ENCODE data around the gene LIPA.

Gene LIPA

DNA sequence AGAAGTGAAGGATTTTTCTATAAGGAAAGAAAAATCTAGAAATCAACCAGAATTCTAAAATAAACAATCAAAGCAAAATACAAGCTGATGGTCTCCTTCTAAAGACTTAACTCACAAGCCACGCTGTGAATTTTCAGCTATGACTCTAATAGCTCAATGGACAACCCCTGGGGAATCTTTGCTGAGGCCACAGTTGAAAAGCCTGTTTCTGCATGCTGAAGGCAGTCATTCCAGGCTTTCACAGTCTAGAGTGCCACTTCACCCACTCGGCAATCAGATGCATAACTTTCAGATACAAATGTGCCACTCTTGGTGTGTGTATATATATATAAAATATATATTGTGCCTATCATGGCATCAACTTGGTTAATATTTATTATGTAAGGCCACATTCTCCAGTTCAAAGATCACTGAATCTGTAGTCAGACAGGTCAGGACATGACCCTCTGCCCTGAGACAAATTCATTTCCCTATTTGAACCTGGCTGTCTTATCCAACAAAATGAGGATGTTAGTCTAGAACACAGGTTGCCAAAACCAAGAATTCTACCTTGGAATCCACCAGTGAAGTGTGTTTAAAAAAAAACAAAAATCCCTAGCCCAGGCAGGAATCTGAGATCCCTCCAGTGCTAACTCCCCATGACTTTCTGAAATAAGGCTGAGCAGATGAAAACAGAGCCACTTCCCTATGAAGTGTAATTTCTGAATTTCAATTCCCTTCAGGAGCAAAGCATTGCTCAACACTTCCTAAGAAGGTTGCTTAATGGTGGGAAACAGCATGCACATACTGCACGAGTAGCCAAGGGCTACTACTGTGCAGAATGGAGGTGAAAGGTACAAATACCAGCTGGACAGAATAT is 9.9 kb downstream of the LIPA start:
- H3K4me3 ChIP-seq (ENCODE audit: insufficient read depth in 1 of 2, low read depth in 1 of 2, low read length in 2 of 2), result peak overlapping the region in 1 of 2 experiments; percentile 45
- H3K27ac ChIP-seq (ENCODE audit: low read length, poor library complexity, severe bottlenecking), result no peak overlapping the region
- H3K36me3 ChIP-seq (ENCODE audit: control insufficient read depth in 1 of 2, insufficient read depth in 2 of 2, low read depth in 1 of 2, low read length in 2 of 2), result peaks cover 7 to 56% of the 10 kb centered on the region in 2 experiments
- no peak overlapping the region for H2BK15ac ChIP-seq (ENCODE audit: low read depth, poor library complexity, severe bottlenecking)
- no peak overlapping the region for H2BK5ac ChIP-seq (ENCODE audit: low read depth, low read length, poor library complexity, severe bottlenecking)
- peak overlapping the region; percentile 60 for H3K9ac ChIP-seq (ENCODE audit: low read length)
- no peak overlapping the region for H2AK5ac ChIP-seq (ENCODE audit: low read length, severe bottlenecking)
- no peak overlapping the region for H4K91ac ChIP-seq (ENCODE audit: low read length)
- no peak overlapping the region for H3K14ac ChIP-seq (ENCODE audit: low read length in 2 of 2)
- no peaks in the 10 kb centered on the region for H3K27me3 ChIP-seq (ENCODE audit: control insufficient read depth in 1 of 2, insufficient read depth in 1 of 2, low read length in 2 of 2)
- no peak overlapping the region for H3K4ac ChIP-seq (ENCODE audit: low read depth in 1 of 2, low read length in 2 of 2)
- H2BK120ac ChIP-seq (ENCODE audit: low read depth, low read length), result no peak overlapping the region
- H2AFZ ChIP-seq (ENCODE audit: low read depth, low read length), result no peak overlapping the region
- H3K79me1 ChIP-seq (replicated peaks; ENCODE audit: low read length, poor library complexity, severe bottlenecking), result peaks cover 4% of the 10 kb centered on the region
- peak; percentile 42 for DNase-seq
- no peak overlapping the region for H3K4me2 ChIP-seq (ENCODE audit: low read length, poor library complexity, severe bottlenecking)
- H3K4me1 ChIP-seq (ENCODE audit: control insufficient read depth, insufficient read depth, low read depth, low read length), result no peaks in the 10 kb centered on the region
- no peak overlapping the region for H3K23ac ChIP-seq (ENCODE audit: low read length in 2 of 2)
- H4K8ac ChIP-seq (ENCODE audit: low read length), result no peak overlapping the region
- no peak overlapping the region for H2BK12ac ChIP-seq (ENCODE audit: low read length in 2 of 2)
- no peak overlapping the region for H3K18ac ChIP-seq (ENCODE audit: low read depth in 1 of 2, low read length in 2 of 2)
- WGBS, result 90% methylated on average over 2 of the region's 3 CpGs
- H3K9me3 ChIP-seq (ENCODE audit: control insufficient read depth, low read length), result no peaks in the 10 kb centered on the region

DNA sequence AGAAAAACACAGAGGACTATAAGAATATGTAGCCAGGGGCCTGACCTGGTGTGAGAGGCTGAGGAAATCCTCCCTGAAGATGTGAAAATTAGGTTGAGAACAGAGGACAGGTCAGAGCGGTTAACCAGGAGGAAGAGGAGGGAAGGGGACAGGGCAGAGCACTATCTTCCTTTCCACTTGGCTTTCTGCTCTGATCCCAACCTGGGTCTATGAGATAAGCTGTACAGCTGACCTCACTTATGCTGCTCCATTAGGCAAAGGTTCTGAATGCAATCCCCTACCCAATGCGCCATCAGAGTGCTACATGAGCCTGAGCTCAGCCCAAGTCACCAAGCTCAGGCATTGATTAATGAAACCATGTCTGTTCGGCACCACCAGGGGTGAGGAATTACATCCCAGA is 10.5 kb downstream of the LIPA start:
- H4K91ac ChIP-seq (ENCODE audit: low read length), result no peak overlapping the region
- H3K18ac ChIP-seq (ENCODE audit: low read depth in 1 of 2, low read length in 2 of 2), result no peak overlapping the region
- no peak overlapping the region for H3K27ac ChIP-seq (ENCODE audit: low read length, poor library complexity, severe bottlenecking)
- no peak for DNase-seq
- H4K8ac ChIP-seq (ENCODE audit: low read length), result no peak overlapping the region
- H2BK5ac ChIP-seq (ENCODE audit: low read depth, low read length, poor library complexity, severe bottlenecking), result no peak overlapping the region
- H3K4me1 ChIP-seq (ENCODE audit: control insufficient read depth, insufficient read depth, low read depth, low read length), result no peaks in the 10 kb centered on the region
- H3K23ac ChIP-seq (ENCODE audit: low read length in 2 of 2), result no peak overlapping the region
- no peak overlapping the region for H2AFZ ChIP-seq (ENCODE audit: low read depth, low read length)
- no peaks in the 10 kb centered on the region for H3K9me3 ChIP-seq (ENCODE audit: control insufficient read depth, low read length)
- H3K4me3 ChIP-seq (ENCODE audit: insufficient read depth in 1 of 2, low read depth in 1 of 2, low read length in 2 of 2), result no peak overlapping the region
- H3K27me3 ChIP-seq (ENCODE audit: control insufficient read depth in 1 of 2, insufficient read depth in 1 of 2, low read length in 2 of 2), result no peaks in the 10 kb centered on the region
- H2BK12ac ChIP-seq (ENCODE audit: low read length in 2 of 2), result no peak overlapping the region
- 97% methylated on average over 3 of the region's 3 CpGs for WGBS
- H2BK120ac ChIP-seq (ENCODE audit: low read depth, low read length), result no peak overlapping the region
- no peak overlapping the region for H2AK5ac ChIP-seq (ENCODE audit: low read length, severe bottlenecking)
- H3K9ac ChIP-seq (ENCODE audit: low read length), result no peak overlapping the region
- H3K14ac ChIP-seq (ENCODE audit: low read length in 2 of 2), result no peak overlapping the region
- no peak overlapping the region for H3K4me2 ChIP-seq (ENCODE audit: low read length, poor library complexity, severe bottlenecking)
- H3K4ac ChIP-seq (ENCODE audit: low read depth in 1 of 2, low read length in 2 of 2), result no peak overlapping the region
- peaks cover 4% of the 10 kb centered on the region for H3K79me1 ChIP-seq (replicated peaks; ENCODE audit: low read length, poor library complexity, severe bottlenecking)
- no peak overlapping the region for H2BK15ac ChIP-seq (ENCODE audit: low read depth, poor library complexity, severe bottlenecking)
- peaks cover 7 to 53% of the 10 kb centered on the region in 2 experiments for H3K36me3 ChIP-seq (ENCODE audit: control insufficient read depth in 1 of 2, insufficient read depth in 2 of 2, low read depth in 1 of 2, low read length in 2 of 2)

DNA sequence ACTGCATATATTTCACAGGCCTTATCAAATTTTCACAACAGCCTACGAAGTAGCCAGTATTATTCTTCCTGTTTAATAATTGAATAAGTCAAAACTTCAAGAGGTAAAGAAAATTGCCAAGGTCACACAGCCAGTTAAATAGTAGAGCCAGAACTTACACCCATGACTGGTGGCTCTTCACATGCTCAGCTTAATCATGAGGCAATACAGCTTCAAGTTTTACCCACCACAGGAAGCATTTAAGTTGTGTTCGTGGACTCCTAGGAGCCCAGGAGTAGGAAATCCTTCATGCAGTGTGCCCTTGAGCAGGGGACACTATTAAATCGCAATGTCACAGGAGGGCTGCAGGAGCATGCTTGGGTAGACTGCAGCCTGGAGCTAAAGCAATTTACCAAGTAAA is 11.1 kb downstream of the LIPA start:
- Histone ChIP-seq H2AFZ (ENCODE audit: low read depth, low read length) (peak overlapping the region; percentile 20), H2BK5ac (ENCODE audit: low read depth, low read length, poor library complexity, severe bottlenecking) (no peak overlapping the region), H3K4me3 (ENCODE audit: insufficient read depth in 1 of 2, low read depth in 1 of 2, low read length in 2 of 2) (no peak overlapping the region), H3K79me1 (replicated peaks; ENCODE audit: low read length, poor library complexity, severe bottlenecking) (peaks cover 4% of the 10 kb centered on the region), H3K36me3 (ENCODE audit: control insufficient read depth in 1 of 2, insufficient read depth in 2 of 2, low read depth in 1 of 2, low read length in 2 of 2) (peaks cover 7 to 49% of the 10 kb centered on the region in 2 experiments), H3K23ac (ENCODE audit: low read length in 2 of 2) (no peak overlapping the region), H3K14ac (ENCODE audit: low read length in 2 of 2) (no peak overlapping the region), H3K9me3 (ENCODE audit: control insufficient read depth, low read length) (no peaks in the 10 kb centered on the region), H4K91ac (ENCODE audit: low read length) (no peak overlapping the region), H2BK120ac (ENCODE audit: low read depth, low read length) (no peak overlapping the region), H3K4ac (ENCODE audit: low read depth in 1 of 2, low read length in 2 of 2) (no peak overlapping the region), H3K27ac (ENCODE audit: low read length, poor library complexity, severe bottlenecking) (no peak overlapping the region), H3K18ac (ENCODE audit: low read depth in 1 of 2, low read length in 2 of 2) (no peak overlapping the region), H2AK5ac (ENCODE audit: low read length, severe bottlenecking) (no peak overlapping the region), H3K4me1 (ENCODE audit: control insufficient read depth, insufficient read depth, low read depth, low read length) (no peaks in the 10 kb centered on the region), H2BK15ac (ENCODE audit: low read depth, poor library complexity, severe bottlenecking) (no peak overlapping the region), H3K4me2 (ENCODE audit: low read length, poor library complexity, severe bottlenecking) (no peak overlapping the region), H3K9ac (ENCODE audit: low read length) (no peak overlapping the region), H4K8ac (ENCODE audit: low read length) (no peak overlapping the region), H3K27me3 (ENCODE audit: control insufficient read depth in 1 of 2, insufficient read depth in 1 of 2, low read length in 2 of 2) (no peaks in the 10 kb centered on the region), H2BK12ac (ENCODE audit: low read length in 2 of 2) (peak overlapping the region in 1 of 2 experiments; percentile 23)
- no peak for DNase-seq
- 63% methylated on average over 2 of the region's 3 CpGs for WGBS

DNA sequence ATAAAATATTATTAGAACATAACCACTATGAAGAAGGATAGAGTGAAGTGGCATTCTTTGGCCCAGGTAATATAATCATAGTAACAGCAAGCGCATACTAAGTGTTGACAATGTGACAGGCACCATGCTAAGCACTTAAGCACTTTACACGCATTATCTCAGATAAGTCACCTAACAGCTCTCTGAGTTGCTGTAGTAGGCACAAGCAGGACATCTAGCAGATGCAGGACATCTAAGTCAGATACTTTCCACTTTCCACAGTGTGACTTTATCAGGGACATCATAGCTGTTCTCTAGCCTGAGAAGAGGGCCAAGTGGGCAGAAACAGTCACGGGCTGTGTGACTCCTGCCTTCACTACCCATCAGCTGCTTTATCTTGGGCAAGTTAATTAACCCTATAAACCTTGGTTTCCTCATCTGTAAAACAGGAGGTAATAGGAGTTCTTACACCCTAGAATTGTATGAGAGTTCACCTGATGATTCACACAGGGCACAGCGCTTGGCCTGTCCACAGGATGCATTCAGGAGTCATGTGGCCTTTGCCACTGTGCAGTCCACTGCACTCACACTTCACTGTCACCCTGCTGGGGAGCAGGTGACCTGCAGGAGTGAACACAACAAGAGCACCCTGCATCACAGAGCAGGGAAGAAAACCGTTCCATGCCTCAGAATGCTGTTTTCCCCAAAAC is 12.5 kb downstream of the LIPA start:
- H3K14ac ChIP-seq (ENCODE audit: low read length in 2 of 2), result no peak overlapping the region
- H2BK12ac ChIP-seq (ENCODE audit: low read length in 2 of 2), result no peak overlapping the region
- H3K9me3 ChIP-seq (ENCODE audit: control insufficient read depth, low read length), result no peaks in the 10 kb centered on the region
- no peak overlapping the region for H2AK5ac ChIP-seq (ENCODE audit: low read length, severe bottlenecking)
- H3K4ac ChIP-seq (ENCODE audit: low read depth in 1 of 2, low read length in 2 of 2), result no peak overlapping the region
- H3K27me3 ChIP-seq (ENCODE audit: control insufficient read depth in 1 of 2, insufficient read depth in 1 of 2, low read length in 2 of 2), result no peaks in the 10 kb centered on the region
- H3K36me3 ChIP-seq (ENCODE audit: control insufficient read depth in 1 of 2, insufficient read depth in 2 of 2, low read depth in 1 of 2, low read length in 2 of 2), result peaks cover 10 to 51% of the 10 kb centered on the region in 2 experiments
- no peak for DNase-seq
- no peak overlapping the region for H2AFZ ChIP-seq (ENCODE audit: low read depth, low read length)
- H2BK5ac ChIP-seq (ENCODE audit: low read depth, low read length, poor library complexity, severe bottlenecking), result no peak overlapping the region
- H3K79me1 ChIP-seq (replicated peaks; ENCODE audit: low read length, poor library complexity, severe bottlenecking), result peaks cover 4% of the 10 kb centered on the region
- H3K4me2 ChIP-seq (ENCODE audit: low read length, poor library complexity, severe bottlenecking), result no peak overlapping the region
- H3K23ac ChIP-seq (ENCODE audit: low read length in 2 of 2), result no peak overlapping the region
- no peak overlapping the region for H3K18ac ChIP-seq (ENCODE audit: low read depth in 1 of 2, low read length in 2 of 2)
- no peak overlapping the region for H3K9ac ChIP-seq (ENCODE audit: low read length)
- no peak overlapping the region for H3K27ac ChIP-seq (ENCODE audit: low read length, poor library complexity, severe bottlenecking)
- no peak overlapping the region for H2BK15ac ChIP-seq (ENCODE audit: low read depth, poor library complexity, severe bottlenecking)
- no peak overlapping the region for H4K8ac ChIP-seq (ENCODE audit: low read length)
- no peak overlapping the region for H4K91ac ChIP-seq (ENCODE audit: low read length)
- WGBS, result 98% methylated on average over 5 of the region's 5 CpGs
- H2BK120ac ChIP-seq (ENCODE audit: low read depth, low read length), result no peak overlapping the region
- H3K4me3 ChIP-seq (ENCODE audit: insufficient read depth in 1 of 2, low read depth in 1 of 2, low read length in 2 of 2), result no peak overlapping the region
- H3K4me1 ChIP-seq (ENCODE audit: control insufficient read depth, insufficient read depth, low read depth, low read length), result no peaks in the 10 kb centered on the region
